HepG2 (cell line): ENCODE measurements around the gene ELAVL4.

ENCODE experiments used
- CTCF ChIP-seq: sonication (generic); formaldehyde crosslinking; IDR thresholded peaks from 2 replicates; pipeline ENCODE4 v1.5.0; 2020; ENCODE audit warnings: mild to moderate bottlenecking, missing genetic modification reagents, moderate library complexity
- MEIS2 ChIP-seq: sonication (generic); formaldehyde crosslinking; IDR thresholded peaks from 2 replicates; pipeline ENCODE4 v1.9.0; 2021; ENCODE audit warnings: mild to moderate bottlenecking, missing genetic modification reagents
- RNF2 ChIP-seq: fragments of 450-650 bp; conservative IDR thresholded peaks from 2 replicates; pipeline ENCODE4 v1.6.1; 2016; ENCODE audit warnings: low read depth
- TCF7L2 ChIP-seq: IDR thresholded peaks from 2 replicates; pipeline ENCODE4 v1.6.1; 2011; ENCODE audit warnings: mild to moderate bottlenecking, low read depth, low read length, moderate library complexity
- ZBTB21 ChIP-seq: sonication (generic); formaldehyde crosslinking; IDR thresholded peaks from 2 replicates; pipeline ENCODE4 v1.4.0; 2020; ENCODE audit warnings: missing genetic modification reagents
- ZBTB49 ChIP-seq: sonication (generic); formaldehyde crosslinking; IDR thresholded peaks from 2 replicates; pipeline ENCODE4 v1.4.0; 2020; ENCODE audit warnings: missing genetic modification reagents, borderline replicate concordance
- ZKSCAN1 ChIP-seq: fragments of 150-350 bp; IDR thresholded peaks from 2 replicates; pipeline ENCODE4 v1.6.1; 2014; ENCODE audit warnings: low read length
- ZNF121 ChIP-seq: sonication (generic); formaldehyde crosslinking; IDR thresholded peaks from 2 replicates; pipeline ENCODE4 v1.5.0; 2020; ENCODE audit warnings: mild to moderate bottlenecking, missing genetic modification reagents
- ZNF280B ChIP-seq: sonication (generic); formaldehyde crosslinking; IDR thresholded peaks from 2 replicates; pipeline ENCODE4 v1.5.0; 2020; ENCODE audit warnings: missing genetic modification reagents, mild to moderate bottlenecking, borderline replicate concordance
- ZNF446 ChIP-seq: sonication (generic); formaldehyde crosslinking; IDR thresholded peaks from 2 replicates; pipeline ENCODE4 v1.5.0; 2020; ENCODE audit warnings: mild to moderate bottlenecking, missing genetic modification reagents
- ZNF83 ChIP-seq: sonication (generic); formaldehyde crosslinking; IDR thresholded peaks from 2 replicates; pipeline ENCODE4 v1.4.0; 2020; ENCODE audit warnings: missing genetic modification reagents, mild to moderate bottlenecking, borderline replicate concordance
- TF ChIP-seq, protein P1 (sequence below): sonication (generic); formaldehyde crosslinking; conservative IDR thresholded peaks from 2 replicates; pipeline ENCODE4 v1.8.1; 2023; ENCODE audit warnings: missing genetic modification reagents
- TF ChIP-seq, protein P2 (sequence below), 2 experiments: IDR thresholded peaks; 2 replicates each; pipeline ENCODE4 v1.6.1; 2011 to 2012; ENCODE audit warnings: low read length in 2 of 2, borderline replicate concordance in 1 of 2, low read depth in 1 of 2, mild to moderate bottlenecking in 1 of 2, moderate library complexity in 1 of 2

DNA sequence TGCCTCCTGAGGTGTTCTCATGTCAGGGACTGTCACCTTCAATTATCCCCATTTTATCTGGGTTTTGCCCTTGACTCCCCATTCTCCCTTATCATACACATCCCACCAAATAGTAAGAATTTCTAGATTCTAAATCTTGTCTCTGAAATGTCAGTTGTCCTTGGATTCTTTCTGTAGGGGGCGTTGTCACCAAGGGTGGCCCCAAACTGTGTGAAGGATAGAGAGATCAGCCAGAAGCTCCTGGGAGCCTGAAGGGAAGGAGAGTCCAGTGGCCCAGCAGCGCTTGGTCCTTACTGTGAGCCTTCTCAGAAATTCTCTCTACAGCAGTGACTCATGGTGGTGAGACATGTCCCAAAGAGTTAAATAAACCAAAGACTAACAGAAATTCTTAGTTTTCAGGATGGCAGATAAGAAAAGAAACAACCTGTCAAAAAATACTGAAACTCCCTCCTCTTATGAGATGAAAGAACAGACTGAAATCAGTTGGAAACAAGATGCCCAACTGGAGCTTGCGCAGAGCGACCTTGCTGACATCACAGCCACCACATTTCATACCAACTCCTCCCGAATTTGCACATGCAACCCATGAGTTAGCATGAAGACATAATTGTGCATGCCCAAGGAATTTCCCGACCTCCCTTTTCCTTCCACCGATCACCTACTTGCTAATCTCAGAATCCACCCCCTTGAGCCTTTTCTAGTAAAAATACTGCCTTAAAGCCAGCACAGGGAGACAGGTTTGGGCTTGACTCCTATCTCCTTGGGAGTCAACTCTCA is 109.8 kb downstream of the ELAVL4 start:
- TF ChIP-seq ZNF280B (CRISPR knock-in tag) (no peak), ZKSCAN1 (no peak), CTCF (no peak), ZNF83 (CRISPR knock-in tag) (no peak), ZBTB21 (CRISPR knock-in tag) (no peak), ZNF121 (CRISPR knock-in tag) (no peak), ZBTB49 (CRISPR knock-in tag) (no peak), MEIS2 (CRISPR knock-in tag) (no peak), ZNF446 (CRISPR knock-in tag) (no peak), RNF2 (no peak), TCF7L2 (no peak)
- TF ChIP-seq, protein P1, sequence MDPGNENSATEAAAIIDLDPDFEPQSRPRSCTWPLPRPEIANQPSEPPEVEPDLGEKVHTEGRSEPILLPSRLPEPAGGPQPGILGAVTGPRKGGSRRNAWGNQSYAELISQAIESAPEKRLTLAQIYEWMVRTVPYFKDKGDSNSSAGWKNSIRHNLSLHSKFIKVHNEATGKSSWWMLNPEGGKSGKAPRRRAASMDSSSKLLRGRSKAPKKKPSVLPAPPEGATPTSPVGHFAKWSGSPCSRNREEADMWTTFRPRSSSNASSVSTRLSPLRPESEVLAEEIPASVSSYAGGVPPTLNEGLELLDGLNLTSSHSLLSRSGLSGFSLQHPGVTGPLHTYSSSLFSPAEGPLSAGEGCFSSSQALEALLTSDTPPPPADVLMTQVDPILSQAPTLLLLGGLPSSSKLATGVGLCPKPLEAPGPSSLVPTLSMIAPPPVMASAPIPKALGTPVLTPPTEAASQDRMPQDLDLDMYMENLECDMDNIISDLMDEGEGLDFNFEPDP (CRISPR knock-in tag): no peak
- TF ChIP-seq, protein P2, sequence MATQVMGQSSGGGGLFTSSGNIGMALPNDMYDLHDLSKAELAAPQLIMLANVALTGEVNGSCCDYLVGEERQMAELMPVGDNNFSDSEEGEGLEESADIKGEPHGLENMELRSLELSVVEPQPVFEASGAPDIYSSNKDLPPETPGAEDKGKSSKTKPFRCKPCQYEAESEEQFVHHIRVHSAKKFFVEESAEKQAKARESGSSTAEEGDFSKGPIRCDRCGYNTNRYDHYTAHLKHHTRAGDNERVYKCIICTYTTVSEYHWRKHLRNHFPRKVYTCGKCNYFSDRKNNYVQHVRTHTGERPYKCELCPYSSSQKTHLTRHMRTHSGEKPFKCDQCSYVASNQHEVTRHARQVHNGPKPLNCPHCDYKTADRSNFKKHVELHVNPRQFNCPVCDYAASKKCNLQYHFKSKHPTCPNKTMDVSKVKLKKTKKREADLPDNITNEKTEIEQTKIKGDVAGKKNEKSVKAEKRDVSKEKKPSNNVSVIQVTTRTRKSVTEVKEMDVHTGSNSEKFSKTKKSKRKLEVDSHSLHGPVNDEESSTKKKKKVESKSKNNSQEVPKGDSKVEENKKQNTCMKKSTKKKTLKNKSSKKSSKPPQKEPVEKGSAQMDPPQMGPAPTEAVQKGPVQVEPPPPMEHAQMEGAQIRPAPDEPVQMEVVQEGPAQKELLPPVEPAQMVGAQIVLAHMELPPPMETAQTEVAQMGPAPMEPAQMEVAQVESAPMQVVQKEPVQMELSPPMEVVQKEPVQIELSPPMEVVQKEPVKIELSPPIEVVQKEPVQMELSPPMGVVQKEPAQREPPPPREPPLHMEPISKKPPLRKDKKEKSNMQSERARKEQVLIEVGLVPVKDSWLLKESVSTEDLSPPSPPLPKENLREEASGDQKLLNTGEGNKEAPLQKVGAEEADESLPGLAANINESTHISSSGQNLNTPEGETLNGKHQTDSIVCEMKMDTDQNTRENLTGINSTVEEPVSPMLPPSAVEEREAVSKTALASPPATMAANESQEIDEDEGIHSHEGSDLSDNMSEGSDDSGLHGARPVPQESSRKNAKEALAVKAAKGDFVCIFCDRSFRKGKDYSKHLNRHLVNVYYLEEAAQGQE (IDR thresholded peaks at IDR 0.05; ENCODE audit: borderline replicate concordance in 1 of 2, low read depth in 1 of 2, low read length in 2 of 2): no peak
